CD4-positive, alpha-beta T cell treated with Interleukin-17A for 1 hour (primary cell): ENCODE results near the gene GUCY1B1.

Source experiments
- DNase-seq: peaks from one replicate; pipeline ENCODE4 v3.0.0-alpha.2; 2020

Gene GUCY1B1

DNA sequence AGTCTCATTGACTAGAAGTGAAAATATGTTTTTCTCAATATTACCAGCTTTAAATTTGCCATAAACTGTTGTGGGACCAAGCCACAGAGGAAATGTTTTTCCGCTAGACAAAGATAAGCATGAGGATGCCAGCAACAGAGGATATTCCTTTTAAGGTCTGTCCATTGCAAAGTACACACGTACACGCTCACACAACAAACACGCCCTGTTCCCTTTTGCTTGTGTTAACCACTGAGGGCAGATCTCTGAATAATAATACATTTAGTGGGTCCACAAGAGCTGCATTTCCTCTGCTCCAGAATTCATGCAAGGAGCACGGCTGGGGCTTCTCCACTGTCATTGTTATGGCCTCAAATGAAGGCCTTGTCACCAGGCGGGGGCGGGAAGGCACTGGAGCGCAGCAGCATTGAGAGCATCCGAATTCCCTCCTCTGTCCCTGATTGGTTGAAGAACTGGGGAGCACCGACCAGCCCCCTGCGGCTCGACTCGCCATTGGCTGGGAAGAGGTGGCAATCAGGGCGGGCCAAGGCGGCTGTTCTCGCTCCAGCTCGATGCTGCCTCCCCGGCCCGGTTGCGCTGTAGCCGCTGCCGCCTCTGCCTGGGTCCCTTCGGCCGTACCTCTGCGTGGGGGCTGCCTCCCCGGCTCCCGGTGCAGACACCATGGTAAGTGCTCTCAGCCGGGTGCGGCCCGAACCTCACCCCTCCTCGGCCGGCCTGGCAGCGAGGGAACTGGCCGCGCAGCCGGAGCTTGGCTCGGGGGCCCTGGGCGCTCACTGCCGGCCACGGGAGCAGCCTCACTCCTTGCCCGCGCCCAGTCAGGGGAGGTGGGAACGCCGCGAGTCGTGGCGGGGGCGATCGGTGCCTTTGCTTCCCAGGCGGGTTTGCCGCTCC is at the start of gene GUCY1B1:
GUCY1B1 (plus strand) TSS at position 541 of the 891 bp plus-strand sequence; CDS start at position 661, 120 bp downstream.
- peak; percentile 72 for DNase-seq

DNA sequence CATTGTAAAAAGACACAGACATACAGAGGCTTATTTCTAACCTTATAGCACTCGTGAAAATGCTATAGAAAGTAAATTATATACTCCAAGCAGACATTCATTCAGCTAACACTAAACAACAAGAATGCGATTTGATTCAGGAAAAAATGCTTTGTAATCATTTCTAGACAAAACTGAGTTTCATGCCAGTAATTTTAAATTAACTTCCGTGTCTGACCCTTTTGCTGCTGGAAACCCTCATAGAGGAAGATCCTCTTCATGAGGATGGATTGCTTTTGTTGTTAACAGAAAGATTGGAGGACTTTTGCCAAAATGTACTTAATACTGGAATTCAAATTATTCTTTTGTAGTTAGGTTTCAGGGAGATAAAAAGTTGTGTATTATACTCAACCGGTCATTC is 48.9 kb upstream of the GUCY1B1 start:
- DNase-seq, result no peak

DNA sequence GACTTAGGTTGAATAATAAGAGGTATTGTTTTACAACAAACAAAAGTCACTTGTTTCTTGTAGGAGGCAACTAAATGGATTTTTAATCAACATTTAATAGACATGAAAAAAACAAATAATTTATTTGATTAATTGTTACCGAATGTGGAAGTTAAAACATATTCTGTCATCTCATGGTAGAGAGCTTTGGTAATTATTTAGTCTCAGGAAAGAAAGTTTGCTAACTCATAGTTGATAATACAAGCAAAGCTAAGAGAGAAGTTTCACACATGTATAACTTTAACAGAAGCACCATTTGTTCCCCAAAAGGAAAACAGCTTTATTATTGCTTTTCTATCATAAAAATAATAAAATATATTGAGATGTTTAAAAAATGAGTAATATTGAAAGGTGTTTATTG is 47.3 kb upstream of the GUCY1B1 start:
- no peak for DNase-seq

DNA sequence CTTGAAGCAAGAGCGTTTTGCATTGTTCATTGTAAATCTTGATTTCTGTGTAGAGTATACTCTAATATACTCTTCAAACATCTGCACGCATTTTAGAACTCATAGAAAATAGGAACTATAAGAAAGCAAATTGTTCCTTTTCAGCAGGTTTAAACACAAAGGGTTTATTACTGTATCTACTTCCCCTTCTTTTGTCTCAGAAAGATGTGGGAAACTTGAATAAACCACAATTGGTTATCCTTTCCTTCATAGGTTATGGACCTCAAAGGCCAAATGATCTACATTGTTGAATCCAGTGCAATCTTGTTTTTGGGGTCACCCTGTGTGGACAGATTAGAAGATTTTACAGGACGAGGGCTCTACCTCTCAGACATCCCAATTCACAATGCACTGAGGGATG is 46.0 kb upstream of the GUCY1B1 start:
- no peak for DNase-seq

DNA sequence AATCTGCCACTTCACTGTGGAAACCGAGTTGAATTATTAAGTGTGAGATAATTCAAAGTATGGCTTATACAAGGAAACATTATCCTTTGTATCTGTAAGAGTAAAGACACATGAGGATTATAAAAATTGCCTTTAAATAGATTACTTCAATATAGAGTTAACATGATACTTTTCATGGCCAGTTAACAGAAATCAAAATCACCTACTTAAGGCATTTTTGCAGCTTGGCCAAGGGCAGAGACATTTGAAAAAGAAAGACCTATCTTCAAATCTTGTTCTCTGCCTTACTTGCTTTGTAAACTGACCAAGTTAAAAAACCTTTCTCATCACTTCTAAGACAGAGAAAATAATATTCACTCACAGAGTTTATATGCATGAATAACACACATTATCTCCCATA is 44.9 kb upstream of the GUCY1B1 start:
- DNase-seq, result no peak

DNA sequence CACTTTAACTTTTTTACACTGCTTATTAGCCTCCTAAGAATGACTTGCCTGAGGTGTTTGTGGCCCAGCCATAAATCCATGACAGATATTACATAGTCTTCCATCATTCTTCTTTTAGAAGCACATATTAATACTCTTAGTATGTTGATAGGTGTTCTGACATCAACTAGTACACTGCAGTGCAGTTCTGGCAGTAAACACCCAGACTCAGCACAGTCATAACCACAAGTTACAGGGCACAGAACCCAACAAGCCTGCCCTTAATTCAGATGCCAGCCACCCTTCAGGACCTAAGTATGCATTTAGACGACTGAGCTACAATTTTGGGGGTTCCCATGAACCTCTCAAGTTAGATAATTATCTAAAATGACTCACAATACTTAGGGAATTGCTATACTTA is 36.5 kb upstream of the GUCY1B1 start:
- no peak for DNase-seq

DNA sequence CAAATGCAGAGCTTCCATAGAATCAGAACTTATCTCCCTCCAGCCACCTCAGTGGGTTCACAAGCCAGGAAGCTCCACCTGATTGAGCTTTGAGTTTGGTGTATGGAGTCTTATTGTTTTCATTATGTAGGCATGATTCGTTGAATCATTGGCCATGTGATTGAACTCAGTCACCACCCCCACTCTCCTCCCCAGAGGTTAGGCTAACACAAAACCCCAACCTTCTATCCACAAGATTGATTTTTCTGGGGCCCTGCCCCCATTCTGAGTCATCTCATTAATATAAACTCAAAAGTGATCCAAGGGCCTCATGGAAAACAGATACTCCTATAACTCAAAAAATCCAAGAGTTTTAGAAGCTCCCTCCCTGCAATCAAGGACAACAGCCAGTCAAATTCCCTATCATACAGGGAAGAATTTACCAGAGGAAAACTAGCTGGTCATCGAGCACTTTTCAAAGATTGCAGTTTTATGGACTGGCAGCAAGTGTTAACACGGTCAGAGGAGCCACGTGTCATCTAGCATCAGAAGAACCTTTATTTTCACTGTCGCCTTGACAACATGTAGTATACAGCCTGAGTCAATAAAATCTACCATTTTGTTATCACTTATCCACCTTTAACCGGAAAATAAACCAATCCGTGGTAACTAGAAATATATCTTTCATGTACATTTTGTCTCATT is 35.9 kb upstream of the GUCY1B1 start:
- DNase-seq, result no peak

DNA sequence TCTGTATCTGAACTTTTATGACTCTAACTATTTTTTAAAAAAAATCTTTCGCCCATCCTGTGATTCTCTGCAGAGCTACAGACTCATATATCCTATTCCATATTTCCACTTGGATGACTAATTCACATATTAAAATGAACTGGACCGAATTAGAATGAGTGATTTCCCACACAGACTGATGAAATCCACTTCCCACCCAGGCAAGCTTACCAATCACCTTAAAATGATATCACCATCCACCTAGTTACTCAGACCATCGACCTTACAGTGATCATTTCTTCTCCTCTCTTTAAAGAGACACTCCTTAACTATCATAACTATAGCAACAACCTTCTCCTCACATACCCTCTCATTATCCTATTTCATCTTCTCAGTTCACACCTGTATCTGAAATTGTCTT is 34.1 kb upstream of the GUCY1B1 start:
- DNase-seq, result no peak

DNA sequence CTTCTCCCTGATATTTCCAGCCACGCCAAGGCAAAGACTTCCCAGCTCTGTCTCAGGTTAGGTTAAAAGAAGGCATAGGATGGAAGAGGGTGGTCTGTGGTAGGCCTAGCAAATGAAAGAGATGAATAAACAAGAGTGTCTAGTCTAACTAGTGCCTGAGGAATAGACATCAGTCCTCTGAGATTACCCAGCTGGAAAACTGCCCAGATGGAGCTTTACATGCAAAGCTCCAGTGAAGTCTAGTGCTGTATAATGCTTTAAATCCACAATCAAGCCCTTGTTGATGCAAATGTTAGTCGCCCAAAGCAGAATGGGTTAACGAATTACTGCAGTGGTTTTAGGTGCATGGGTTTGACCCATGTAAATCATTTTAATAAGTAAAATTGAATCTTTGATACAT is 24.8 kb upstream of the GUCY1B1 start:
- no peak for DNase-seq

DNA sequence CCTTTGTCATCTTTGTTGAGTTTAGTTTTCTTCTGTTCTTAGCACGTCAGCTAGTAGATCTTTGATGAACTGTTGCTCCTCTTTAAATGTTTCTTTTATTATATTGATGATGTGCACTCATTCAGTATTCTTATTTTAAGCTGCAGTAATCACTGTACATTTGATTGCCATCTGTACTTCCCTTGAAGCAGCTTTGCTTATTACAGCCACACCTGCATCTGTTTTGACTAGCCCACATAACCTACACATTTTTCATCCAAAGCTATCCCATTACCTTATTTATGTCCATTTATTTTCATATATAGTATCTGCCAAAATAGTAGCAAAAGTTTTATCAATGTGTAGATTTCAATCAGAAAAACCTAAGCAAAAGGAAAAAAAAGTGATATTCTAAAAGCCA is 23.9 kb upstream of the GUCY1B1 start:
- no peak for DNase-seq

DNA sequence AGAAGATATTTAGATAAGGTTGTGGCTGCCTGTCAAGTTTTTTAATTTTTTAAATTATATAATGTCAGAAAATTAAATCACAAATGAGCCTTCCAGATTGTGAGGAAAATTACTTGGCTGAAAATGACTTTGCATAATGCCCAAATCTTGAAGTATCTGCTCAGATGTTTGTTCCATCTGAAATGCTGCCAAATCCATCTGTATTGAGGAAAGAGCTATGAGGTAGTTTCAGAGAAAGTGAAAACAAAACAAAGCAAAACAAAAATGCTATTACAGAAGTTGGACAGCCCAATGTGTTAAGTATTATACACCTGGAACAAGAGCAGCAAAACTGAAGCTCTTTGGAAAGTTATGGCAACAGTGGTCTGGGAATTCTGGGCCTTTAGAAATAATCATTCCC is 23.3 kb upstream of the GUCY1B1 start:
- no peak for DNase-seq

DNA sequence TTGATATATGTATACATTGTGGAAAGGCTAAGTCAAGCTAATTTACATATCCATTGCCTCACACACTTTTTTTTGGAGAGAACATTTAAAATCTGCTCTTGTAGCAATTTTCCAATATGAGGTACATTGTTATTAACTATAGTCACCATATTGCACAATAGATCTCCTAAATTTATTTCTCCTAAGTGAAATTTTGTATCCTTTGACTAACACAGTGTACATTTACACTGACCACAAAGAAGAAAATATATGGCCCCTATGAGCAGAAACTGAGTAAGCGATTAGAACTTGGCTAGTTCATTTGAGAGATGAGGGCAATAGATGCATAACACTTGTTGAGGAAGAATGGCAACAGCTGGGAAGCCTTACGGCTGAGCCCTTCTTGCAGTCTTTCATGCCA is 20.3 kb upstream of the GUCY1B1 start:
- no peak for DNase-seq

DNA sequence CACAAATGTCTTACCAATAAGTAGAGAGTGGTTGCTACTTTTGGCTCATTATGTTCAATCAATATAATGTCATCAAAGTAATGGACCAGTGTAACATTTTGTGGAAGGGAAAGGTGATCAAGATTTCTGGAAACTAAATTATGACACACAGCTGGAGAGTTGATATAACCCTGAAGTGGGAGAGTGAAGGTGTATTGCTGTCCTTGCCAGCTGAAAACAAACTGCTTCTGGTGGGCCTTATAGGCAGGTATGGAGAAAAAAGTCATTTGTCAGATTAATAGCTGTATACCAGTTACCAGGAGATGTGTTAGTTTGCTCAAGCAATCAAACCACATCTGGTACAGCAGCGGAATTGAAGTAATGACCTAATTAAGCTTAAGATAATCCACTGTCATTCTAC is 17.3 kb upstream of the GUCY1B1 start:
- DNase-seq, result no peak

DNA sequence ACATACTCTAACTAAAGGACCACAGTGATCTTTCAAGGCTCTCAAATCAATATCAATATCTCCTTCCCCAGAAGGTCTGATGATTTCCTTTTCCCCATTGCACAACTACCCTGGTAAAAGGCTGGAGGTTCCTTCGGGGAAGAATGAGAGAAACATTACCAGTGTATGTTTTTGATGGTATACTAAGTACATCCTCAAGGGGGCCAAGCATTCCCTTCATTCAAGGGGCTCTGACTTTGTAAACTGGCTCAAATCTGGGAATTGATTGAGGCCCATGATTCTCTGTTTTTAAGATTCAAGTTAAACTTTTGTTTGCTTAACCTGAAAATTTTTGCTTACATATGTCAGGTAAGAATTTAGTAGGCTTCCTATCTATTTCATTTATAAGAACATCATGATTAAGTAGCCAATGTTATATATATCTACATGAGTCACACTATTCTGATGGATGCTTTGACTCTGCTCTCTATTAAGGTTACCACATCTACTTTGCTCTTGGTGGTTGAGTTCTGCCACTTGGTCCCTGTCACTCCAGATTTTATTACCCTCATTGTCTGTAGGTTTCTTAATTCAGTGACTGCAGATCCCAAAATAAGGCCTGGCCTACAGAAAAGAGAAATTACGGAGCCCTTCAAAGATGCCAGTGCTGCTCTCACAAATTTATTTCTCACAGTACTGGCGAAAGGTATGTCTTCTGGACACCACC is 16.4 kb upstream of the GUCY1B1 start:
- no peak for DNase-seq

DNA sequence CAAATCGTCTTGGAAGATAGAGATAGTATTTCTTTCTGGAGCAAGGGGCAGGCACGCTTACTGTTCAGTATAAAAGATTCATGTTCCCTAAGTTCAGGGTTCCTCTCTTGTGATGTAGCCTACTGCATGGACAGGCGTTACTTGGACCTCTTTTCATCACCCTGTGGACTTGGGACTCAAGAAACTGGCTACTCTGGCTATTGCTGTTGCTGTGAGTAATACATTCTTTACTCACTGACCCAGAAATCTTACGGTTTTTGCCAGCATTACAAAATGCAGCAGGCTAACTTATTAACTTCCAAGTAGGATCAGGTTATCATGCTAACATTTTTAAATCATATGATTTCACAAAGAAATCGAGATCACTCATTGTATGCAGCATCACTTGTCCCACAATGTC is 12.8 kb upstream of the GUCY1B1 start:
- no peak for DNase-seq

DNA sequence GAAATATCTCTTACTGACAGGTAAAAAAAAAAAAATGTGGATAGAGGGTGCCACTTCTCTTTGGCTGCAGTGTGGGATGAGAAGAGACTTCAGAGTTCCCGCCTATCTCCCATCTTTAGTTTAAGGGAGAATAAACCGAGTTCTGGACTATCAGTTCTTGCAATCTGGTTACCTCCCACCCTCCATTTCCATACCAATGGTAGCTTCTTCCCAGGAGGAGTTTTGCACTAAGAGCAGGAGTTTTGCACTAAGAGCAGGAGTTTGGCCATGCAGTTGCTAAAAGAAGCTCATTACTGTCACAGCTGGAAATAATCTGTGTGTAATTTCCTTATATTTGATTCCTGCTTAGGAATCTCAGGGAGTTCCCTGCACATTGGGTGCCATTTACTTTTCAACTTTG is 10.8 kb upstream of the GUCY1B1 start:
- no peak for DNase-seq

DNA sequence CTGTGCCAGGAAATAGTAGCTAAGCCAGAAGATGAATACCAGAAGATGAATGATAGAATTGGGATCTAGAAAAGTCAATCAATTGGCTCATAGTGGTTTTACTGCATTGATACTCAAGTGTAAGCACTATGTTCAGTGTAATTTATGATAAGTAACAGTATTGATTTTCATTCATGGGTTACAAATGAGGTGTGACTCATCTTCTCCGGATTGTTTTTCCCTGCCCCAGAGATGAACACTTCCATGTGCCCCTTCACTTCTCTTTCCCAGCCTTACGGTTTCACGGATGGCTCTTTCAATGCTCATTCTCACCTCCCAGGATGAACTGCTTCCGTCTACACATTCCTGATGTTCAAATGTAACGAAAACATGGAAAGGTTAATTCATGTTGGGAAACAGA is 9.8 kb upstream of the GUCY1B1 start:
- DNase-seq, result no peak

DNA sequence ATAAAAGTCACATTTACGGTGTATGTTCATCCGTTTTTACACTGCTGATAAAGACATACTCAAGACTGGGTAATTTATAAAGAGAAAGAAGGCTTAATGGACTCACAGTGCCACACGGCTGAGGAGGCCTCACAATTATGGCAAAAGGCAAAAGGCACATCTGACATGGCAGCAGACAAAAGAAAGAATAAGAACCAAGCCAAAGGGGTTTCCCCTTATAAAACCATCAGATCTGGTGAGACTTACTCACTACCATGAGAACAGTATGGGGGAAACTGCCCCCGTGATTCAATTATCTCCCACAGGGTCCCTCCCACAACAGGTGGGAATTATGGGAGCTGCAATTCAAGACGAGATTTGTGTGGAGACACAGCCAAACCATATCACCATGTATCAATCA is 7.3 kb upstream of the GUCY1B1 start:
- no peak for DNase-seq

DNA sequence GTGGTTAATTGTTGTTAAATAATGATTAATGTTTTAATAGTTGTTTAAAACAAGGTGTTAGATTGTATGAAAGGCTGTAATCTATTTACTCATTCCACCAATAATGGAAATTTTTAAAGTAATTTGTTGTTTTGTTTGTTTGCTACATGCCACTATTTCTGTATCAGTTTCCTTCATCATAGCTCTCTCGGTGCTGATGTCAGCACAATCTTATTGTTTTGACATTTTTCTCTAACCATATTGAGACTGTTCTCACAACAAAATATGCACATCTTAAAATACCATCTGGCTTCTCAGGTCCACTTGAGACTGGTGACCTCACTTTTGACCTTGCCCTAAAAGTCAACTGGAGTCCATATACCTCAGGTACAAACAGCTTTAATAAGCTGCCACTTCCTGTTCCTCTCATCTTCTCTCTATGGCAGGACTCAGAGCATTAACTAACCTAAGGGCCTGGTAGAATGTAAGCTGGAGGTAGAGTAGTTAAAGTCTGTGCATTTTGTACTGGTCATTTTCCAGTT is 1.0 kb upstream of the GUCY1B1 start:
- no peak for DNase-seq

DNA sequence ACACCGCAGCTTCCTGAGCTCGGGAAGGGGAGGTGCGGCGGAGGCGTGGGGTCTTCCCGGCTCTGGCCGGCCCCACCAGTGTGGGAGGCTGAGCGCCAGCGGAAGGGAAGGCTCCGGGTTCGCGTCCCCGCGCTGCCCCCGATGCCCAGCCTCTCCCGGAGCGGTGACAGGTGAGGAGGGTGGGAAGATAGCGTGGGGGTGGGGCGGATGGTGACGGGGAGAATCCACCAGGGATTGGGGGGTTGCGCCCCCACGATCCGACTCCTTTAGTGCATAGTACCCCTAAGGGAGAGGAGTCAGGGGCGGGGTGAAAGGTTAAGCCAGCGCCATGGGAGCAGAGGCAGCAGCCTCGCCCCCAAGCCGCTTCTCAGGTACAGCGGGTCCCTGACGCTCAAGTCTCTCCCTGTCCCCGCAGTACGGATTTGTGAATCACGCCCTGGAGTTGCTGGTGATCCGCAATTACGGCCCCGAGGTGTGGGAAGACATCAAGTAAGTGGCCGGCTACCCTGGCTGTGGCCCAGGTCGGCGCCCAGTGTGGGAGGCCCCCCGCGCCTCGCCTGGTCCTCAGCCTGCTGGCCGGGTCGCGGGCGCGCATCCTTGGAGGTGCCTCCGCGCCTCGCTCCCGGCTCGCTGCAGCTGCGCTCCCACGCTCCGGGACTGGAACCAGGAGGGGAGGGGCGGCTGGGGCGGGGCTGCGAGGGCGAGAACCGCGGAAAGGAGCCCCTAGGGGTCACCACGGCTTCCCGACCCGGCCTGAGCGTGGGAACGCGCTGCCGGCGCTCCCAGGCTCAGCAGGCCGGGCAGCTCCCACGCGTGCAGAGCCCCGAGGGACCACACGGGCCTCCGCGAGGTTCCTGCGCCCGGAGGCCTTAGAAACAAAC is 791 bp downstream of the GUCY1B1 start:
- DNase-seq, result no peak

DNA sequence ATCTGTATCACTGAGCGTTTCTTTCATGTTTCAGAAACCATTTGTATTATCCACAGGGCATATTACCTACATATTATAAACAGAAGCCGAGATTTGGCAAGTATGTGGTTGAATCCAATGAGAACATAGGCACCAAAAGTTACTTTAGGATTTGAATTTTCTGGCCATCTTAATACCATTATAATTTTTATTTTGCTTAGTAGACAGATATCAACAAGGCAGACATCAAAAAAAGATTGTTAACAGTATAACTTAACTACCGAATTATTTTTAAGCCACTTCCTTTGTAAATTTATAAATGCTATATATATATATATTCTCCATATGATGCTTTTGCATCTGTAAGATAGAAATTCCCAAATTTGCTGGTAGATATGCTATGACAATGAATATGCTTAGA is 2.2 kb downstream of the GUCY1B1 start:
- no peak for DNase-seq

DNA sequence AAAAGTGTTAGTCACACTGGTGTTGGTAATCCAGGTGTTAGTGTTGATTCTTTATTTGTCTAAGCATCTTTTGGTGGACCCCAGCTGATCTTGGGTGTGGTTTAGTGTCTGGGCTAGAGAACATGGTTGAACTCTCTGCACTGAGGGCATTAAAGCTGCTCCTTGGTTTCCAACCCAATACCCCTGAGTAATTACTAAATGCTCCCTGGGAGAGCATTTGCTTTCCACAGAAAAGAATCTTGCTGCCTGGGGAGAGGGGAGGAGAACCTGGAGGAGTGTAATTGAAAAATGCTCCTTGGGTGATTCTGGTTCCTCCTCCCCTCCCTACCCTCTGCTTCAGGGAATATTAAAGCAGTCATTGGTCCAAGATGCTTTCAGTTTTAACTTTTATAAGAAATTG is 3.1 kb downstream of the GUCY1B1 start:
- DNase-seq, result no peak

DNA sequence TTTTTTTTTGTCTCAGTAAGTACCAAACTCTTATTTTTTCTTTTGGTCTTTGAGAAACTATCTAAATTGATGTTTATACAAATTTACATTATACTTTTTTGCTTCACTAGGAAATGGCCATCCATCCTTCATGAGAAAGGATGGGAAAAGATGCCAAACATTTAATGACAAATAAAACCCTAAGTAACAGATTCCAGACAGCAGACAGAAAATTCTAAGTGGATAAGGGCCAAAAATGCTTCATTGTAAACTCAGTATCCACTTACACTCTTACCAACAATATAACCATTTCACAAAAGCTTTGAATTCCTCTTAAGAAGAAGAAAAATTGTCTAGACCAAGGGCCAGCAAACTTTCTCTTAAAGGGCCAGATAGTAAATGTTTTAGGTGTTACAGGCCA is 3.5 kb downstream of the GUCY1B1 start:
- no peak for DNase-seq
